ENCODE data around the gene GAREM1. TPM values are rescaled to one million over a fixed set of nuclear protein-coding genes. Genes with fewer than 3 reads are reported as not detected.
"Not testable (repeated sequence)": the region's sequence is repeated elsewhere in the genome, so short reads cannot be mapped to it uniquely, and the experiment has no call there.

Gene GAREM1
- total and polyA plus RNA-seq, 4 donors = 3.0 to 13.7 (median 8.5) TPM

- ATAC-seq (ENCODE audit: insufficient read depth, low FRiP score) (no peak), DNase-seq (peak; percentile 85 to 91 (median 86))
- Histone ChIP-seq H3K4me3 (no peak overlapping the region), H3K27me3 (ENCODE audit: control insufficient read depth in 3 of 3, insufficient read depth in 3 of 3, low read length in 2 of 3) (no peaks in the 10 kb centered on the region), H3K36me3 (ENCODE audit: control insufficient read depth in 4 of 4, insufficient read depth in 4 of 4, low read length in 4 of 4) (no peaks in the 10 kb centered on the region), H3K27ac (ENCODE audit: low read depth in 1 of 2, low read length in 1 of 2) (peak overlapping the region in 1 of 2 donors; percentile 90), H3K4me1 (ENCODE audit: control insufficient read depth in 5 of 5, insufficient read depth in 5 of 5, low read length in 5 of 5) (peaks cover 0 to 26% (median 4%) of the 10 kb centered on the region in 5 donors), H3K9me3 (ENCODE audit: control insufficient read depth in 4 of 4, insufficient read depth in 3 of 4, low read length in 3 of 4) (no peaks in the 10 kb centered on the region), H3K9ac (ENCODE audit: insufficient read depth in 1 of 2, low read length in 2 of 2) (peak overlapping the region in 1 of 2 donors; percentile 67)
- no peak for TF ChIP-seq CTCF (IDR thresholded peaks at IDR 0.05; ENCODE audit: control extremely low read depth, extremely low read depth)
- 31 to 37% methylated on average over 4 of the region's 4 CpGs for WGBS, 2 donors
These were observed 120.8 kb downstream of the GAREM1 start for GRCh38 chr18:32349728-32350395.

DNA sequence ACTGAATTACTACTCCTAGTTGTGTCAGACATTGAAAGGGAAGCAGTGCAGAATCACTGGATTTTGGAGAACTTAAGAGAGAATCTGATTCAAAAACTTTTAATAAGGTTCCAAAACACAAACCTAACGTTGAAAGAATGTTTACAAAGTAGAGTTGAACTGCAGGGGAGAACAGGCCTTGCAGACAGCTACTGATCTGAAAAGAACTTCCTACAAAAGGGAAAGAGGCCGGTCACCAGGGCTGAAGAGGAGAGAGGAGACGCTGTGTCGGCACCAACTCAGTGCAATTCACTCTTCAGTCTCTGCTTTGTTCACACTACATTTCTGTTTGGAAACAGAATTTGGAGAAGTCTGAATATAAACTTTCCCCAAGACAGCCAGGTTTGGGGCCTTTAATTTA lies 124.0 kb downstream of the GAREM1 start:
- H3K27me3 ChIP-seq (ENCODE audit: control insufficient read depth in 3 of 3, insufficient read depth in 3 of 3, low read length in 2 of 3) = no peaks in the 10 kb centered on the region
- H3K4me3 ChIP-seq = no peak overlapping the region
- no peaks in the 10 kb centered on the region for H3K9me3 ChIP-seq (ENCODE audit: control insufficient read depth in 4 of 4, insufficient read depth in 3 of 4, low read length in 3 of 4)
- ATAC-seq (ENCODE audit: insufficient read depth, low FRiP score) = no peak
- H3K36me3 ChIP-seq (ENCODE audit: control insufficient read depth in 4 of 4, insufficient read depth in 4 of 4, low read length in 4 of 4) = no peaks in the 10 kb centered on the region
- no peak for TF ChIP-seq CTCF (IDR thresholded peaks at IDR 0.05; ENCODE audit: control extremely low read depth, extremely low read depth)
- H3K4me1 ChIP-seq (ENCODE audit: control insufficient read depth in 5 of 5, insufficient read depth in 5 of 5, low read length in 5 of 5) = peaks cover 2 to 26% (median 4%) of the 10 kb centered on the region in 5 donors
- H3K27ac ChIP-seq (ENCODE audit: low read depth in 1 of 2, low read length in 1 of 2) = peak overlapping the region in 1 of 2 donors; percentile 10
- WGBS, 2 donors = 32 to 46% methylated on average over 4 of the region's 4 CpGs
- DNase-seq = peak; percentile 26 to 50 (median 41)
- peak overlapping the region in 1 of 2 donors; percentile 51 for H3K9ac ChIP-seq (ENCODE audit: insufficient read depth in 1 of 2, low read length in 2 of 2)

GRCh38 chr18:32343634-32344033 lies 127.0 kb downstream of the GAREM1 start:
- WGBS, 2 donors = 92 to 96% methylated on average over 3 of the region's 3 CpGs

GRCh38 chr18:32341112-32341511 lies 129.6 kb downstream of the GAREM1 start:
- not testable (repeated sequence) for H3K9me3 ChIP-seq (ENCODE audit: control insufficient read depth in 4 of 4, insufficient read depth in 3 of 4, low read length in 3 of 4); H3K27ac ChIP-seq (ENCODE audit: low read depth in 1 of 2, low read length in 1 of 2); DNase-seq; ATAC-seq (ENCODE audit: insufficient read depth, low FRiP score); H3K4me3 ChIP-seq; H3K36me3 ChIP-seq (ENCODE audit: control insufficient read depth in 4 of 4, insufficient read depth in 4 of 4, low read length in 4 of 4); H3K4me1 ChIP-seq (ENCODE audit: control insufficient read depth in 5 of 5, insufficient read depth in 5 of 5, low read length in 5 of 5); H3K27me3 ChIP-seq (ENCODE audit: control insufficient read depth in 3 of 3, insufficient read depth in 3 of 3, low read length in 2 of 3); H3K9ac ChIP-seq (ENCODE audit: insufficient read depth in 1 of 2, low read length in 2 of 2)
- 93 to 97% methylated on average over 3 of the region's 3 CpGs for WGBS, 2 donors

More at GRCh38 chr18:32343634-32344033, 127.0 kb downstream of the GAREM1 start:
- no peak overlapping the region for H3K9ac ChIP-seq (ENCODE audit: insufficient read depth in 1 of 2, low read length in 2 of 2)
- no peaks in the 10 kb centered on the region for H3K36me3 ChIP-seq (ENCODE audit: control insufficient read depth in 4 of 4, insufficient read depth in 4 of 4, low read length in 4 of 4)
- no peak overlapping the region for H3K4me3 ChIP-seq
- ATAC-seq (ENCODE audit: insufficient read depth, low FRiP score) (no peak), DNase-seq (no peak)
- H3K9me3 ChIP-seq (ENCODE audit: control insufficient read depth in 4 of 4, insufficient read depth in 3 of 4, low read length in 3 of 4) = no peaks in the 10 kb centered on the region
- TF ChIP-seq CTCF (IDR thresholded peaks at IDR 0.05; ENCODE audit: control extremely low read depth, extremely low read depth) = no peak
- peaks cover 0 to 11% (median 2%) of the 10 kb centered on the region in 5 donors for H3K4me1 ChIP-seq (ENCODE audit: control insufficient read depth in 5 of 5, insufficient read depth in 5 of 5, low read length in 5 of 5)
- H3K27me3 ChIP-seq (ENCODE audit: control insufficient read depth in 3 of 3, insufficient read depth in 3 of 3, low read length in 2 of 3) = no peaks in the 10 kb centered on the region
- no peak overlapping the region for H3K27ac ChIP-seq (ENCODE audit: low read depth in 1 of 2, low read length in 1 of 2)

Measured in lung (tissue), 12 donors.